Cerebellar cortex (tissue), 1 donor: Measurements from ENCODE around the gene ACO1.

ENCODE experiments used
- DNase-seq: peaks from one replicate; pipeline ENCODE4 v3.0.0-alpha.2; 2015; ENCODE audit warnings: low spot score

Gene ACO1

DNA sequence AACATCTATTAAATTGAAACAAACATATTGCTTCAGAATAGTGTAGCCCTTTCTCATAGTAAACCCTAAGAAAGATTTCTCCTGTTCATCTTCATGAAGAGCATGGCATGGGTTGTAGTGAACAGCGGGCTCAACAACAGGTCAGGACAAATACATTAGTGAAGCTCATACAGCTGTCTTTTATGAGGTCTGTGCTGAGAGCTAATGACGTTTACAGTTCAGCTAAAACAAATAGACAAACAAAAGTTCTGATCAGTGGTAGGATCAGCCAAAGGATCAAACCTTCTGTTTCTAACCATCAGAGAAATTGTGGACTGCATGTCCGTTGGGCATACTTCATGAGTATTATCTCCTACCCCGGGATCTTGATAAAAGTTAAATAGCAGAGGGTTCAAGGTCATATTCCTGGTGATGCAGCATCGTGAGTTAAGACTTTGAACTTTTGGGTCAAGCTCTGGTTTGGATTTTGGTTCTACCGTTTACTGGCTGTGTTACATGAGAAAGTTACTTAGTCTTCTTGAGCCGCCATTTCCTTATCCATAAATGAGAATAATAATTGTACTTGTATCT, 37.9 kb downstream of the ACO1 start:
- DNase-seq = no peak

DNA sequence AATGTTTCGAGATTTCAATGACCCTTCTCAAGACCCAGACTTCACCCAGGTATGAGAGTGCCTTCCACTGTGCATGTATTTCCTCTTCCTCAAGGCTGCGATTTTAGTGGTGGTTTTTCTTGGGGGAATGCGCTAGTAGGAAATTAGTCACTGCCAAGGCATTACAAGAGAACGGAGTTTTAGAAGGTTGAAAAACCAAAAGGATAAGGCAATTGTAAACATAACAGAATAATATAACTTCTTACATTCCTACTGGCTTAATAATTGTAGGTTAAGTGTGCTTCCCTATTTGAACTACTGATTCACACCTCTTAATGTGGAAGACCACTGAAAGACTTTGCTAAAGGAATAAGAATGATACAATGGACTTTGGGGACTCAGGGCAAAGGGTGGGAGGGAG, 38.9 kb downstream of the ACO1 start:
- no peak for DNase-seq

DNA sequence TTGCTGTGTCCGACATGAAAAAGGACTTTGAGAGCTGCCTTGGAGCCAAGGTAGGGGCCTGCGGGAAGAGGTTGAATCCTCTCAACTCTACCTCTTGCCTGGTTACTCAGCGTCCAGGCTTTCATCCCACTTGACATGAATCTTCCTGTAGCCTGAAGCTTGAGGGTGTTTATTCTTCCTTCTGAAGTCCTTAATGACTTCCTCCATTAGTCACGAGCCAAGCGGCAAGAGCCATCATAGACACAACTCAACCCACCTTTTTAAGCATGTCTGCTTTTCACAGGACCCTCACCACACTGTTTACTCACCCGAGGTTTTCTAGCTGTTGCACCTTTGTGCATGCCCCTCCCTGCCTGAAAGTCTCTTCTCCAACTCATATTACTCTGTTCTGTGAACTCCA, 40.2 kb downstream of the ACO1 start:
- no peak for DNase-seq

DNA sequence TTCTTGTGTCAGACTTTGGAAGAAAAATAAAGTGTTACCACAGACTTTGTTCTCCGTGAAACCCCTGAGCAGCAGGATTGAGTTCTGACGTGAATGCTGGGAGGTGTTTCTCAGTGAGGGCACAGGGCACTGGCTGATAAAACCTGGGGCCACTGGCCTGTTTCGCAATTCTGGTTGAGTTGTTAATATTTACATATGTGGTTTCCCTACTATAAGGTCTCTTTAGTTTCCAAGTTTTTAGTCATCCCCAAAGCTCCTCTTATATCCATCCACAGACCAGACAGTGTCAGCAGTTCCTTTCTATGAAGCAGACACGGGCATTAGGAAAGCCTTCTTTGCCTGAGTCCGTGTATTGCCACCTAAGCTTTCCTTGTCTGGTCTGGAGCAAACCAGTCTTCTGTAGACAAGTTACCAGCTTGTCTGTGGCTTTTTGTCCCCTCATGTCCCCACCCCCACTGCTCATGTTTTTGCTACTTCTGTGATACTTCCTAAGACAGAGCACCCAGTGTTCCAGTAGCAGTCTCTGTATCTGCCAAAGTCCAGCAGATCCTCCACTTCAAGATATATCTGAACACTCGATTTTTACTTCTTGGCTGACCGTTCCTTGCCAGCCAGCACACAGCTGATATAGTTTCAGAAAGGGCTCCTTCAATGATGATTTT, 42.0 kb downstream of the ACO1 start:
- peak; percentile 16 for DNase-seq

DNA sequence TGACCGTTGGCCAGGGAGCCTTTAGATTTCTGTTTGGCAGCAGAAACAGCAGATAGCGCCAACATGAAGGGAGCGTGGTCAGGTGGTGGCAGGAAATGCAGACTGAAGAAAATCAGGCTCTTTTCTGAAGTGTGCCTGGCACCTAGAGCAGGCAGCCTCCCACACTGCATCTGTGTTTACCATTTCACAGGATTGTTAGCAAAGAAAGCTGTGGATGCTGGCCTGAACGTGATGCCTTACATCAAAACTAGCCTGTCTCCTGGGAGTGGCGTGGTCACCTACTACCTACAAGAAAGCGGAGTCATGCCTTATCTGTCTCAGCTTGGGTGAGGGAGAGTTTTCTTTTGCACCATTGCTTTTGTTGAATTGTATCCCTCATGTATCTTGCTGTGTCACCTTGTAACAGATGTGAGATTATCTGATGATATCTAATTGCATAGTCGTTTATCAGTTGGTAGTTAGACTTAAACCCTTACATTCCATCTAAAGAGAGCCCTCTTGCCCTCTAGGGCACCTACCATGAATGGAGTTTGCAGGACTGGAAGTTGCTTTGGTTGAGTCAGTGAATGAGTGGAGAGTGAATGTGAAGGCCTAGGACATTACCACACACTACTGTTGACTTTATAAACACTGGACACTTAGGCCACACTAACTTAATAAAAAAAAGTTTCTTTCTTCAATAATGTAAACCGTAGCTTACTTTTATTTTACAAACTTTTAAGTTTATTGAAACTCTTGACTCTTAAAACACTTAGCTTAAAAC, 42.8 kb downstream of the ACO1 start:
- peak; percentile 76 for DNase-seq

DNA sequence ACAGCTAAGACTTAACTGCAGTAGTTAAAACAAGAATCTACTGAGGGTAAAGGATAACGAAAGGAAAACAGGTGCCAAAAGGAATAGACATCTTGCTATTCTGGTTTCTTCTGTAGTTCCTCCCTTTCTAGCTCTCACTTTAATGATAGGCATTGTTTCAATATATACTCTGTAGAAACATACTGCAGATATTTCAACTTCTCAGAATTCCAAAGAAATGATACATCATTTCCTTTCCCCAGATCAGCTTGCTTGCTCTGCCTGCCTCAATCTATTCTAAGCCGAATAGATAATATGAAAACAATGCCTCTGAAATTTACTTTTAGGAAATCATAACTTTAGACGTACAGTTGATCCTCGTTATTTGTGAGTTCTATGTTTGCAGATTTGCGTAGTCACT, 46.3 kb downstream of the ACO1 start:
- no peak for DNase-seq

DNA sequence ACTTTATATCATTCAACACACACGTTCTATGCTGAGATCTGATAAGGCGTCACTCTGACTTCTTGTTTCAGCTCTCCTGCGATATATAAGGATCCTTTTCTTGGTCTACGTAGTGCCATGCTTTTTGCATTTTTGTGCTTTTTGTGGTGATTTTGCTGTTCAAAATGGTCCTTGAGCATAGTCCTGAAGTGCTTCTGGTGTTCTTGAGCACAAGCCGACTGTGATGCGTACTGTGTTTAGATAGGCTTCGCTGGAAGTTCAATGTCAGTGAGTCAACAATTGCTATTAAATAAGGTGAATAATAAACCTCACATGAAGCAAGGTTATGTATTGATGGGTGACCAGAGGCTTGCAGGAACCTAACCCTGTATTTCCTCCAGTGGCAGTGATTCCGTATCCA, 46.8 kb downstream of the ACO1 start:
- DNase-seq = no peak

DNA sequence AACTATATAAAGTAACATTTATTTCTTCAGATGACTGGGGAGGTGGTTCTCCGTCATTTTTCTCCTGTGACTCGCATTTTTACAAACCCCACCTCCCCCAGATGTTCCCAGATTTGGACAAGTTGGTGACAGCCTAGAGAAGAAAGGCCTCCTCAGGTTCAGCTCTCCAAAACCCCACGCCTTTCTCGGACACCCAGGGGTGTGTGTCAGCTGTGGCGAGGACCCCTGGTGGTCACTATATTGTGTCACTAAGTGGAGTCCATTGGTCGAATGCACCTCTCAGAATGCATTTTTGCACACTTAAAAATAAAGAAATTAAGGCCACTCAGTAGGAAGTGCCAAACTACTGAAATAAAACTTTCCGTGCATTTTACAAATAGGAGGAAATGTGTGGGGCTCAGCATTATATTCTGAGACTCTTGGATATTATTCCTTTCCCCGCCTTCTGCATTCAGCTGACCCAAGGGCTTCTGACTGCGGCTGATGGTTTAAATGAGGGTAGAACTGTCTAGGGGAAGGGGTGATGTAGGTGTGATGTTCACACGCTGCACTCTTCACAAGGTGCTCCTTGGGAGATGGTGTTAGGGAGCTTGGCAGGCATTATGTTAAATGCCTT, 47.6 kb downstream of the ACO1 start:
- DNase-seq = peak; percentile 16

DNA sequence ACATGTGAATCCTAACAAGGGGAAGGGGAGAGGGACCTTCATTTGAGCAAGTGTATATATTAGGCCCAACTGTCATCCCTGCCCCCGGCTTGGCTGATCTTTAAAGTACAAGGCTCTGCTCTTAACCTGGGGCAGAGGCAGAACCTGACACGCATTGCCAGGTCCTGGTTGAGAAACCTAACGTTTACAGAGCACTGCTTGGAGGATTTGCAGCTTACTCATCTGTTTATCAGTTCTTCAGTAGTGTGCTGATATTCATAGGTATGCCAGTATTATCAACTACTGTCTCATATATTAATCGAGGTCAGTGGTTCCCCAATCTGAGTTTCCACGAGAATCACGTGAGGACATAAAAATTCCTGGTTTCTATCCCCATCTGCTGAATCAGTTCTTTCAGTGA, 50.4 kb downstream of the ACO1 start:
- DNase-seq = no peak

DNA sequence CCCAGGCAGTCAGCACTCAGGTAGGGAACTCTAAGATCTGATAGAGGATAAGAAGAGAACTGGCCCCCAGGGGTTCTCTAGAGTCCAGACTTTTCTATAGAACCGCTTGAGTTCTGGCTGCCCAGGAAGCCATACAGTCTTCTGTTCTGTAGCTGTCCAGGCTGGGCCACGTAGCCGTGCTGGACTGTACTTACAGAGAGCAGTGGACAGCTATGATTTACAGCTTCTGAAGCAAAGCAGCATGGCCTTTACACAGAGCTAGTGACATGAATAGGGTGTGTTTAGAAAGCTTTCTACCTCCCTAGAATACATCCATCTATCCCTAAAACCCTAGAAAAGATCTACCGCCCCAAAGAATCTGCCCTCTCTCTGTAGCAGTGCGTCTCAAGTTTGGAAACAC, 57.2 kb downstream of the ACO1 start:
- no peak for DNase-seq

DNA sequence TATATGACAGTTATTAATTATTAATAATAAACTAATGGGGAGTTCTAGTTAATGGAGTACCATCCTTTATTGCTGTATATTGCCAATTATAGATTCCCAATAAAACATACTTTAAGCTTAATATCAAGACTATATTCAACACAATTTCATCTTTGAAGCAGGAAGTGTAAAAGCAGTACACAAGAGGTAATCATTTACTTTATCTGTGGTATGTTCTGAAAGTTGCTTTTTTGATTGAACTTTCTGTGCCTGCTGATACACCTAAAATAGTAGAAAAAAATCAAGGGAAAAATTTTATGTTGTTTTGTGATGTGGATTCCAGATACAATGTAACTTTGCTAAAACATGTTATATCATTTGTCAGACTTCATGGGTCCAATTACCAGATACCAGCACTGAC, 58.0 kb downstream of the ACO1 start:
- DNase-seq = no peak

DNA sequence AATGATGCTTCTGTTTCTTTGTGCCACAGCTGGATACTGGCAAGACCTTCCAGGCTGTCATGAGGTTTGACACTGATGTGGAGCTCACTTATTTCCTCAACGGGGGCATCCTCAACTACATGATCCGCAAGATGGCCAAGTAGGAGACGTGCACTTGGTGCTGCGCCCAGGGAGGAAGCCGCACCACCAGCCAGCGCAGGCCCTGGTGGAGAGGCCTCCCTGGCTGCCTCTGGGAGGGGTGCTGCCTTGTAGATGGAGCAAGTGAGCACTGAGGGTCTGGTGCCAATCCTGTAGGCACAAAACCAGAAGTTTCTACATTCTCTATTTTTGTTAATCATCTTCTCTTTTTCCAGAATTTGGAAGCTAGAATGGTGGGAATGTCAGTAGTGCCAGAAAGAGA, 65.5 kb downstream of the ACO1 start:
- DNase-seq = no peak

DNA sequence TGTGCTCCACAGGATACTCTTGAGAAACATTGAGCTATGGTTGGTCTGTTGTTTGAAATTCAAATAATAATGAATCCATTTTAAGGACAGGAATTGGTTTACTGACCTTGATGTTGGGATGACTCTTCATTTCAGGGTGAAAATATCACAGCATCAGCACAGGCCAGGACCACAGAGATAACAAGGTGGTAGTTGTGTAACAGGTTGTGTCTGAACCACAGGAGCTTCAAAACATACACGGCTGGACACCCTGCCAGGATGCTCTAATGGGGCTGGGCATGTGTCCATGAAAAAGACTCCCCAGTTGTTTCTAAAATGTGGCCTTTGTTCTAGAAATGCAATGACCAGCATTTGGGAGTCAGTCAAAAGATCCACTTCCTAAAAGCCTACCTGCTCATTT, 69.8 kb downstream of the ACO1 start:
- DNase-seq = no peak

DNA sequence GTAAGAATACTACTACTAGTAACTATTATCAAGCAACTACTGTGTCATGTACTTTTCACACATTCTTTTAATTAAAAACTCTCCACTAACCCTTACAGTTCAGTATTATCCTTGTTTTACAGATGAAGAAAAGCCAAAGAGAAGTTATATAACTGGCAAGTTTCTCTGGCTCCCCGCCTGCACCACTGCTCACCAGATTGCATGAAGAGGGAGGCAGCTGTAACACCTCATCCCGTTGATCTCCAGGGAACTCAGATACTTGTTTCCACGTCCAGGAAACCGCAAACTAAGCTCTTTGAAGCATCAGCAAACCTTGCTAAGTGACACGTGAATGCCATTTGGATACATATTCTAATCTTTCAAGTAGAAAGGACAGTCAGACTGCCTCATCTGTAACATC, 71.3 kb downstream of the ACO1 start:
- DNase-seq = no peak

DNA sequence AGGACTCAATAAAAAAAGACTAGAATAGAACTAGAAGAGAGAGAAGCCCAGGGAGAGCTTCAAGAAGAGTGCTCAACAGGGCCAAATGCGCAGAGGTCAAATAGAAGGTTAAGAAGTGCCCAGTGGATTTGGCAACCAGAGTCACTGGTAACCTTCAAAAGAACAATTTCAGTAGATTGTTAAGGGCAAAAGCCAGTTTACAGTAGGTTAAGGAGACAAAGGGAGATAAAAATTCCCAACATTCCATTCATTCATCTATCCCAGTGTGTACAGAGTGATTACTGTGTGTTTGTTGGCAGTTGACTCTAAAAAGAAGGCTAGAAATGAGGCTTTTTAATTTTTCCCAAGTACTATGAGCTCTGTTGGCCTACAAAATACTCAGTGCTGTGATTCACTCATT, 72.1 kb downstream of the ACO1 start:
- no peak for DNase-seq

DNA sequence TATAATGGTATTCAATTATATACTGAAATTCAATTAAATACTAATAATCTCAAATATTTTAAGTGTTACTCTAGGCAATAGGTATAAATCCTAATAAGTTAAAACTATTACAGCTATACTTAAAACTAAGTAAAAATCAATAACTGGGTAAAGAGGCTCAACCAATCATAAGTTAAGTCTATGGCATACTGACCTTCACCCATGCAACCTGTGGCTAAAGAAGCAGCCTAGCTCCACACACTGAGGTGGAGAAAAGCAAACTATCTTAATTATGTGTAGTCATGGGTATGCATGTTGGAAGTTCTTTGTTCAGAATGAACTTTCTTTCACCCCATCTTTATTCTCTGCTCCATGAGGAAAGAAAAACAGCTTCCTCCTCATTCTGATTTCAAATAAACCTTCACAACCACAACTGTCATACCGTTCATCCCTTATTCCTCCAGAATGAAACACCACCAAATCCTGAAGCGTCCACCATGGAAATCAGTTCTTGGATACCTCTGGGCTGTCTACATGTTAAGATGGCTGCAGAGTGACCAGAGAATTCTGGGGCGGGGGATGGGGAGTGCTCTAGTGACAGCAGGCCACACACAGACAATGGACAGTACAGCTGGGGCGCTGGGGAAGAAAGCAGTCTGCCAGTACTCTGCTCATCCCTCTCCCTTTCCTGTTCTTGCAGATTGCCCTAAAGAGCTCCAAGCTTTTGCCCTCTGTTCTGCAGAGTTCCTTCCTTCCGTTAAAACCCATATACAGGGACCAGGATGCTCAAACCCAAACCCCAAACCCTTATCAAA, 79.3 kb downstream of the ACO1 start:
- DNase-seq = no peak

DNA sequence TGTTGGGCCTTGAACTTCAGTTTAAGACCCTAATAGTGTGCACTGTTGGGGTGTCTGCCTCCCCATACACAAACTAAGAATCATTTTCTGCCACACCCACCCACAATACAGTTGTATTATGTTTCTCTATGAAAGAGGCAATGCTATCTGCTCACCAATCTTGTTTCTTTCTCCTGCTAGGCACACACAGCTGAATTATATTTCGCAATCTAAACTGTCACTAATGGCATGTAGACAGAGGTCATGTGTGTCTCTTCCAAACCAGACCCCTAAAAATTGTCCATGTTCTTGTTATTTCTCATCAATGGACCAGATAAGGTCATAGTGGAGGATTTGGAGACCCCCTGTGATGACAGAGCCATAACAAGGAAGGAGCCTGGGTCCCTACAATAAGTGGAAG, 84.3 kb downstream of the ACO1 start:
- no peak for DNase-seq

DNA sequence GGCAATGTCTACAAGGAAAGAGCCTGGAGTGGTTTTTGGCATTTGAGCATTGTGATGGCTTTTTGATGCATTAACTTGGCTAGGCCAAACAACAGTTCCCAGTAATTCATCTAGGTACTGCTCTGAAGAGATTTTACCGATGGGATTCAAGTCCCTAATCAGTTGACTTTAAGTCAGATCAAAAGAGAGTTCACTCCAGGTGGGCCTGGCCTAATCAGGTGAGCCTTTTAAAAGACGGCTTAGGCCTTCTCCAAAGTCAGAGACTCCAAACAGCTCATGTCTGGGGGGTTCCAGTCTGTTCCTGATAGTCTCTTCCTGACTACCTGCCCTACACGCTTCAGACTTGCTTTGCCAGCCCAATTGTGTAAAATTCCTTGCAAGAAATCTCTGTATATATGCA, 87.9 kb downstream of the ACO1 start:
- DNase-seq = no peak

DNA sequence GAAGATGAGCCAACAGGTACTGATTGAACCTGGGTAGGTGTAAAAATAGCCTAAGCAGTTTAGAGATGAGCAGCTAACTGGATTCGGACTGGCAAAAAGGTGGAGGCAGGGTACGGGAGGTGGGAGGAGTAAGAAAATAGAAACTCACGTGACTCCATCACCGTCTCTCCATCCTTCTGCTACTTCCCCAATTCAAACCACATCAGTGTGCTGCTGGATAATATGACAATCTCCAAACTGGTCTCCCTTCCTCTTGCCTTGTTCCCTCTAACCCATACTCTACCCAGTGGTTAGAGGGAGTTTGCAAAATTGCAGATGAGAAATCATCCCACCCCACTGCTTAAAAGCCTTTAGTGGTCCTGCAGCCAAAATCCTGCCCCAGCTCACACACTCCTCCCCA, 98.9 kb downstream of the ACO1 start:
- no peak for DNase-seq

DNA sequence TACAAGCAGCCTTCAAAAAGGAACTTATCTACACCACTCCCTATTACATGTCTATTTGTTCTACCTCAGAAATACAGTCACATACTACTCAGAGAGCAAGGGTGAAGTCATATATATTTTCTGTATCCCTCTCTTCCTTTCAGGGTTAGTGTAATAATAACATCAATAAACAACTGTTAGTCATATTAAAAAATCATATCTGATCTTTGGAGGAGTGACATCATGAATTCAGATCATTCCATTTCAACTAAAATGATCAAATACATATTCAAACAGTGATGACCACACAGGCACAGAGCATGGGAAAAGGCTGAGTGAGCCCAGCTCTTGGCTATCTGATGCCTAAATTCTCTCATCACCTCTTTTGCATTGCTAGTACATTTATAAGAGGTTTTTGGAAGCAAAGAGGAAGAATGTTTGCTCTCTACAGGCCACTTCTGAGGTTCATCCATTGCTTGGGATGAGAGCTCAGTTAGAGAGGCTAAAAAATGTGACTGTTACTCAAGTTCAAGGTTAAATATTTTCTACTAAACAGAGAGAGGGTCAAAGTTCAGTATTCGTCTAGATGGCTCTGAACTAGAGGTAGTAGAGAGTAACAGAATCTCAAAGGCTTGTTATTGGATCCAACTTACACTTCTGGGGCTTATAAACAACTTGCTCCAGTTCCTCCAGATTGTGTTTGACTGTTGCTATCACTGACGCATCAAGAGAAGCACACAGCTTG, 102.6 kb downstream of the ACO1 start:
- DNase-seq = no peak

DNA sequence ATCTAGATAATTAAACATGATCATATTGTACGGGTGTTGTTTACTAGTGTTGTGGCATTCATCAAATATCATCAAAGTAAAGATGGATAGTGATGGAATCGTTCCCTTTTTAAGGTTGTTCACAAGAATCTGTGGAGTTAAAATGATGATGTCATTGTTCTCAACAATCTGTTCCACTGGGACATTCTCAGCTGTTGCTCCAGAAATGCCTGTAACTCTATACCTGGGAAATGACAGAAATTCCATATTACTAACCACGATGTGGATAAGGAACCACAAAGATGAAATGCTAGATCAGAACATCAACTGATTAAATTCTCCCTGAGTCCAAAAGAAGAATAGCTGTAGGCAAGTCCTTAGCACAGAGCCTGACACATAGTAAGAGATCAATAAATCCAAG, 103.5 kb downstream of the ACO1 start:
- DNase-seq = no peak

DNA sequence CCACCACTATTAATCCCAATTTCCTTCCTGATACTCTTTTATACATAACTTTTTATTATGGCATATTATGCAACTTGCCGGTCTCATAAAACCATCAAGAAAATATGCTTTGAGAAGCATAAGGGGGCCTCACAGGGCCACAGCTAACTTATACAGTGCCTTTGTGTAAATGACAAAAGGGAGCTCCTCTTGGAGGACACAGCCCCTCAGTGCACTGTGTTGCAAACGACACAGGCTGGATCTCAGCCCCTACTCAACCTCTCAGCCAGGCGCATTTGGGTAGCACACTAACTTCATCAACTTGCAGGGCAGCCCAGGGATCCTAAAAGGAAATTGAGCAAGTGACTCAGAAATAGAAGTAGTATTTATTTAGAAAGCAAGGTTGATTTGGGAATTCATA, 106.2 kb downstream of the ACO1 start:
- no peak for DNase-seq
